IMR-90 (cell line): ENCODE data around the gene CRYBA4. TPM values are rescaled to one million over a fixed set of nuclear protein-coding genes. Genes with fewer than 3 reads are reported as not detected.
A peak's percentile ranks its signal among the peaks of the same experiment; 100 is the strongest.

Source experiments
- ATAC-seq: fragments of 200-7000 bp; cut with Tn5 transposase; 2 replicates; pipeline ENCODE4 v1.9.1; 2020; ENCODE audit warnings: low read depth, mild to moderate bottlenecking, moderate library complexity
- BruUV-seq: library from RNA; stranded (reverse); fragments of 400-500 nt; replicated peaks from 2 replicates; lab custom pipeline; 2021; lab: Mats Ljungman, UMichigan
- CTCF ChIA-PET: fragments of 300-600 bp; formaldehyde crosslinking; extraction: SDS; loops from one replicate; lab custom pipeline; 2021; ENCODE audit warnings: antibody characterized with exemption; lab: Yijun Ruan, JAX
- POLR2A ChIA-PET: fragments of 300-600 bp; sonication (Branson Sonifier 250); formaldehyde crosslinking; loops from one replicate; lab custom pipeline; 2022; ENCODE audit warnings: antibody characterized with exemption; ENCODE audit not compliant: unreplicated experiment; lab: Charles Lee
- DNase-seq: peaks from one replicate; pipeline ENCODE4 v3.0.0; 2013
- H2AFZ ChIP-seq: replicated peaks from 2 replicates; pipeline ENCODE3; 2013; ENCODE audit warnings: low read length, mild to moderate bottlenecking; ENCODE audit not compliant: poor library complexity
- H2AK5ac ChIP-seq: 2 replicates; pipeline ENCODE4 v1.6.1; 2013; ENCODE audit warnings: low read depth, low read length, inconsistent platforms
- H2AK9ac ChIP-seq: replicated peaks from 2 replicates; pipeline ENCODE3; 2013; ENCODE audit warnings: mild to moderate bottlenecking, low read depth, low read length, moderate library complexity; ENCODE audit not compliant: poor library complexity
- H2BK120ac ChIP-seq: 2 replicates; pipeline ENCODE4 v1.6.1; 2013; ENCODE audit warnings: low read depth, low read length, inconsistent platforms
- H2BK15ac ChIP-seq: 3 replicates; pipeline ENCODE4 v1.6.1; 2013; ENCODE audit warnings: low read depth, low read length, inconsistent platforms
- H2BK20ac ChIP-seq: 2 replicates; pipeline ENCODE4 v1.6.1; 2013; ENCODE audit warnings: low read depth, mild to moderate bottlenecking, inconsistent platforms, low read length, moderate library complexity
- H2BK5ac ChIP-seq: 2 replicates; pipeline ENCODE4 v1.6.1; 2013; ENCODE audit warnings: mild to moderate bottlenecking, low read depth, low read length, inconsistent platforms; ENCODE audit not compliant: poor library complexity, severe bottlenecking
- H3K14ac ChIP-seq: replicated peaks from 2 replicates; pipeline ENCODE4 v1.6.1; 2013; ENCODE audit warnings: low read depth, low read length, inconsistent platforms
- H3K18ac ChIP-seq: 2 replicates; pipeline ENCODE4 v1.6.1; 2013; ENCODE audit warnings: low read depth, low read length, control low read depth
- H3K23ac ChIP-seq: 2 replicates; pipeline ENCODE4 v1.6.1; 2013; ENCODE audit warnings: low read depth, low read length, inconsistent platforms
- H3K27ac ChIP-seq: 2 replicates; pipeline ENCODE4 v1.5.1; 2013; ENCODE audit warnings: mild to moderate bottlenecking, control low read depth, low read length; ENCODE audit not compliant: insufficient read depth
- H3K27me3 ChIP-seq: 2 replicates; pipeline ENCODE4 v1.6.1; 2013; ENCODE audit warnings: low read length; ENCODE audit not compliant: control insufficient read depth, insufficient read depth
- H3K36me3 ChIP-seq: 2 replicates; pipeline ENCODE4 v1.6.1; 2013; ENCODE audit warnings: low read length, mixed read lengths; ENCODE audit not compliant: control insufficient read depth, insufficient read depth
- H3K4ac ChIP-seq: 2 replicates; pipeline ENCODE4 v1.6.1; 2013; ENCODE audit warnings: low read depth, low read length, inconsistent platforms
- H3K4me1 ChIP-seq: 2 replicates; pipeline ENCODE4 v1.6.1; 2013; ENCODE audit warnings: low read length, mixed read lengths; ENCODE audit not compliant: control insufficient read depth, insufficient read depth
- H3K4me2 ChIP-seq: 2 replicates; pipeline ENCODE4 v1.6.1; 2013; ENCODE audit warnings: low read depth, mild to moderate bottlenecking, control low read depth, low read length, moderate library complexity
- H3K4me3 ChIP-seq: 2 replicates; pipeline ENCODE4 v1.5.1; 2013; ENCODE audit warnings: low read depth, mild to moderate bottlenecking, control low read depth, low read length, moderate library complexity; ENCODE audit not compliant: insufficient read depth
- H3K56ac ChIP-seq: 2 replicates; pipeline ENCODE4 v1.6.1; 2013; ENCODE audit warnings: low read length, inconsistent platforms; ENCODE audit not compliant: insufficient read depth; ENCODE audit errors: extremely low read depth
- H3K79me1 ChIP-seq, 2 experiments: 2 replicates each; pipeline ENCODE4 v1.6.1; 2013; ENCODE audit warnings: low read length in 2 of 2, inconsistent platforms in 1 of 2, low read depth in 1 of 2
- H3K9ac ChIP-seq: 2 replicates; pipeline ENCODE4 v1.6.1; 2013; ENCODE audit warnings: low read depth, low read length, control low read depth
- H3K9me1 ChIP-seq: 2 replicates; pipeline ENCODE4 v1.6.1; 2013; ENCODE audit warnings: low read length, inconsistent platforms; ENCODE audit not compliant: insufficient read depth
- H3K9me3 ChIP-seq: 2 replicates; pipeline ENCODE4 v1.6.1; 2013; ENCODE audit warnings: low read length; ENCODE audit not compliant: control insufficient read depth, insufficient read depth
- H4K20me1 ChIP-seq: 2 replicates; pipeline ENCODE4 v1.6.1; 2013; ENCODE audit warnings: low read length, inconsistent platforms; ENCODE audit not compliant: insufficient read depth
- H4K5ac ChIP-seq: 2 replicates; pipeline ENCODE4 v1.6.1; 2013; ENCODE audit warnings: mild to moderate bottlenecking, low read depth, low read length, control low read depth
- H4K8ac ChIP-seq, 2 experiments: 2 replicates each; pipeline ENCODE4 v1.6.1; 2013; ENCODE audit warnings: low read depth in 2 of 2, low read length in 2 of 2, control low read depth in 1 of 2, inconsistent platforms in 1 of 2
- H4K91ac ChIP-seq: 2 replicates; pipeline ENCODE4 v1.6.1; 2013; ENCODE audit warnings: low read depth, low read length, inconsistent platforms; ENCODE audit not compliant: insufficient read depth
- BHLHE40 ChIP-seq: fragments of 150-350 bp; IDR thresholded peaks from 2 replicates; pipeline ENCODE4 v1.6.1; 2016; ENCODE audit warnings: mild to moderate bottlenecking, low read depth, low read length
- CEBPB ChIP-seq: IDR thresholded peaks from 2 replicates; pipeline ENCODE4 v1.6.1; 2012; ENCODE audit warnings: low read depth, low read length, improper control_type of control experiment
- CHD1 ChIP-seq: IDR thresholded peaks from 2 replicates; pipeline ENCODE4 v1.6.1; 2012; ENCODE audit warnings: low read depth, low read length, improper control_type of control experiment
- CTCF ChIP-seq: conservative IDR thresholded peaks from 2 replicates; pipeline ENCODE4 v1.5.1; 2012; ENCODE audit warnings: mild to moderate bottlenecking, low read depth, low read length, improper control_type of control experiment
- ELK1 ChIP-seq: fragments of 150-350 bp; IDR thresholded peaks from 2 replicates; pipeline ENCODE4 v1.6.1; 2016; ENCODE audit warnings: low read depth, mild to moderate bottlenecking, low read length, moderate library complexity, borderline replicate concordance
- MAFK ChIP-seq: IDR thresholded peaks from 2 replicates; pipeline ENCODE4 v1.6.1; 2012; ENCODE audit warnings: low read depth, low read length, improper control_type of control experiment
- MAZ ChIP-seq: IDR thresholded peaks from 2 replicates; pipeline ENCODE4 v1.6.1; 2012; ENCODE audit warnings: low read depth, mild to moderate bottlenecking, low read length, improper control_type of control experiment, moderate library complexity, borderline replicate concordance
- POLR2A ChIP-seq: IDR thresholded peaks from 2 replicates; pipeline ENCODE4 v1.6.1; 2012; ENCODE audit warnings: mild to moderate bottlenecking, low read depth, low read length
- RCOR1 ChIP-seq: IDR thresholded peaks from 2 replicates; pipeline ENCODE4 v1.6.1; 2012; ENCODE audit warnings: mild to moderate bottlenecking, low read length, improper control_type of control experiment; ENCODE audit not compliant: insufficient replicate concordance
- RFX5 ChIP-seq: IDR thresholded peaks from 2 replicates; pipeline ENCODE4 v1.8.0; 2012; ENCODE audit warnings: low read depth, mild to moderate bottlenecking, low read length, moderate library complexity
- SMC3 ChIP-seq: fragments of 150-350 bp; IDR thresholded peaks from 2 replicates; pipeline ENCODE4 v1.6.1; 2016; ENCODE audit warnings: low read depth, mild to moderate bottlenecking, antibody characterized with exemption, low read length, moderate library complexity
- USF2 ChIP-seq: fragments of 150-350 bp; IDR thresholded peaks from 2 replicates; pipeline ENCODE4 v1.6.1; 2017; ENCODE audit warnings: mild to moderate bottlenecking, antibody characterized with exemption, low read length, low read depth
- WGBS, 2 experiments: methylation state at CpG; one replicate each; pipeline versions ENCODE4 v1.1.5 to v1.1.7; 2013; ENCODE audit warnings: missing lambda C conversion rate in 2 of 2; ENCODE audit not compliant: insufficient read length in 1 of 2; ENCODE audit errors: extremely low coverage in 2 of 2; 5-methylcytosine and 5-hydroxymethylcytosine counted together
- dilution Hi-C: fragments of 300-500 bp; cut with HindIII; formaldehyde crosslinking; loops from one replicate; pipeline ENCODE4 v1.14.3; 2018; ENCODE audit warnings: low sequenced_read_pairs; ENCODE audit not compliant: unreplicated experiment
- in situ Hi-C: fragments of 300-500 bp; cut with MboI; formaldehyde crosslinking; loops from 3 replicates; pipeline ENCODE4 v1.14.3; 2019; ENCODE audit warnings: low sequenced_read_pairs, inconsistent platforms, mixed read lengths
- intact Hi-C: fragments of 100-400 bp; cut with micrococcal nuclease; formaldehyde crosslinking; loops from 2 replicates; pipeline ENCODE4 v1.10.0; 2022
- polyA plus RNA-seq, 3 experiments: library from polyadenylated mRNA; depleted of rRNA; stranded (reverse); fragments of >200 nt; gene quantifications; 2 replicates each; pipeline ENCODE4 v1.2.3, GENCODE V29; 2012; ENCODE audit warnings: low replicate concordance in 1 of 3
- total RNA-seq: library from RNA; depleted of rRNA; stranded (reverse); fragments of >200 nt; gene quantifications from 2 replicates; pipeline ENCODE4 v1.2.3, GENCODE V29; 2012

Gene CRYBA4
- total and polyA plus RNA-seq, 2 of the 4 experiments (the other 2 are of a cell fraction), result not detected

- TF ChIP-seq MAFK (no peak), MAZ (no peak)
Measured at GRCh38 chr22:26617271-26618199, 4.2 kb upstream of the CRYBA4 start, which contains the start of gene CRYBB1 (continued).

- Histone ChIP-seq H3K27me3 (peaks cover 12% of the 10 kb centered on the region), H3K36me3 (no peaks in the 10 kb centered on the region), H3K27ac (no peak overlapping the region), H3K9ac (no peak overlapping the region), H3K56ac (no peak overlapping the region), H2BK20ac (no peak overlapping the region), H3K4ac (no peak overlapping the region), H2BK15ac (no peak overlapping the region), H2AK5ac (no peak overlapping the region), H3K79me1 (no peaks in the 10 kb centered on the region), H3K9me3 (no peaks in the 10 kb centered on the region), H2AFZ (no peak overlapping the region), H3K4me2 (no peak overlapping the region), H2AK9ac (peak overlapping the region; percentile 47), H3K14ac (no peak overlapping the region), H4K91ac (no peak overlapping the region), H4K8ac (no peak overlapping the region), H4K5ac (no peak overlapping the region), H3K4me3 (no peak overlapping the region), H2BK120ac (no peak overlapping the region), H3K4me1 (no peaks in the 10 kb centered on the region), H3K18ac (no peak overlapping the region), H3K9me1 (no peaks in the 10 kb centered on the region), H2BK5ac (no peak overlapping the region), H3K23ac (no peak overlapping the region), H4K20me1 (no peaks in the 10 kb centered on the region)
- CTCF ChIA-PET, result no interaction called here
- DNase-seq (no peak), ATAC-seq (no peak)
- in situ Hi-C loops (no loop called here), intact Hi-C loops (no loop called here), dilution Hi-C loops (no loop called here)
- no TSS peak for BruUV-seq
- 60% methylated on average over 1 of the region's 8 CpGs; no CpG with 5 or more reads in 1 of the 2 experiments for WGBS, 2 experiments
- POLR2A ChIA-PET, result no interaction called here
- TF ChIP-seq RCOR1, result no peak
- TF ChIP-seq SMC3, result no peak
- no peak for TF ChIP-seq POLR2A
- no peak for TF ChIP-seq ELK1
- no peak for TF ChIP-seq CEBPB
- no peak for TF ChIP-seq RFX5
- TF ChIP-seq USF2, result no peak
- TF ChIP-seq MAFK, result no peak
- TF ChIP-seq BHLHE40, result no peak
- no peak for TF ChIP-seq MAZ
- TF ChIP-seq CHD1, result no peak
- no peak for TF ChIP-seq CTCF
Measured at GRCh38 chr22:26618455-26618854, 3.3 kb upstream of the CRYBA4 start.
